HCT116 (cell line): ENCODE data around the gene ZNF777. TPM values are rescaled to one million over a fixed set of nuclear protein-coding genes. Genes with fewer than 3 reads are reported as not detected.

Source experiments
- ATAC-seq: fragments of 200-7000 bp; cut with Tn5 transposase; 2 replicates; pipeline ENCODE4 v1.9.1; 2020; ENCODE audit warnings: mild to moderate bottlenecking, moderate library complexity
- BruUV-seq: library from RNA; stranded (reverse); fragments of 400-500 nt; replicated peaks from 2 replicates; lab custom pipeline; 2021; lab: Mats Ljungman, UMichigan
- CTCF ChIA-PET: fragments of 300-600 bp; sonication (Branson Sonifier 250); formaldehyde crosslinking; loops from one replicate; lab custom pipeline; 2021; ENCODE audit warnings: antibody characterized with exemption; lab: Charles Lee
- POLR2A ChIA-PET: fragments of 300-600, 350-600 bp; sonication (Branson Sonifier 250); formaldehyde crosslinking; loops from one replicate; lab custom pipeline; 2021; ENCODE audit warnings: antibody characterized with exemption; lab: Charles Lee
- RAD21 ChIA-PET, 2 experiments: fragments of 300-600 bp; sonication (Branson Sonifier 250); formaldehyde crosslinking; loops; one replicate each; lab custom pipeline; 2023; ENCODE audit warnings: low total read pairs in 2 of 2; ENCODE audit not compliant: uncharacterized antibody in 2 of 2, unreplicated experiment in 2 of 2, low non-redundant PET in 1 of 2; lab: Charles Lee
- DNase-seq: peaks from one replicate; pipeline ENCODE4 v3.0.0-alpha.2; 2010; ENCODE audit warnings: low read depth, low spot score
- H2AFZ ChIP-seq: fragments of 200-600 bp; shearing (Covaris generic), sonication (generic); 2 replicates; pipeline ENCODE4 v1.6.1; 2017; ENCODE audit warnings: low read depth, mixed run types, mixed read lengths, antibody characterized with exemption, low read length; ENCODE audit not compliant: poor library complexity, severe bottlenecking
- H3K27ac ChIP-seq: 2 replicates; pipeline ENCODE4 v1.5.1; 2012; ENCODE audit warnings: low read depth, low read length
- H3K27me3 ChIP-seq: fragments of 200-600 bp; sonication (generic); 2 replicates; pipeline ENCODE4 v1.6.1; 2016; ENCODE audit warnings: mixed run types, low read length, mixed read lengths; ENCODE audit not compliant: insufficient read depth
- H3K36me3 ChIP-seq, 2 experiments: fragments of 200-500 bp in 1 of 2; fragments of 200-600 bp in 1 of 2; sonication (Bioruptor generic) in 1 of 2; sonication (generic) in 1 of 2; 2 replicates each; pipeline versions ENCODE4 v1.5.1 to v1.6.1; 2014 to 2016; ENCODE audit warnings: low read length in 2 of 2, inconsistent platforms in 1 of 2, mixed read lengths in 1 of 2, mixed run types in 1 of 2; ENCODE audit not compliant: insufficient read depth in 2 of 2, control insufficient read depth in 1 of 2
- H3K4me1 ChIP-seq, 2 experiments: fragments of 200-600 bp in 1 of 2; sonication (generic) in 1 of 2; 2 replicates each; pipeline versions ENCODE4 v1.5.1 to v1.6.1; 2012 to 2017; ENCODE audit warnings: low read length in 2 of 2, inconsistent platforms in 1 of 2, mild to moderate bottlenecking in 1 of 2, mixed read lengths in 1 of 2, mixed run types in 1 of 2, moderate library complexity in 1 of 2; ENCODE audit not compliant: insufficient read depth in 2 of 2, control insufficient read depth in 1 of 2
- H3K4me2 ChIP-seq: fragments of 200-600 bp; sonication (generic); 2 replicates; pipeline ENCODE4 v1.6.1; 2017; ENCODE audit warnings: mixed run types, low read length, mixed read lengths
- H3K4me3 ChIP-seq, 2 experiments: fragments of 200-600 bp in 1 of 2; sonication (generic) in 1 of 2; replicated peaks in 1 of 2; 2 replicates each; pipeline ENCODE4 v1.5.1; 2011 to 2016; ENCODE audit warnings: low read length in 2 of 2, control low read depth in 1 of 2, low read depth in 1 of 2, mild to moderate bottlenecking in 1 of 2, mixed read lengths in 1 of 2, mixed run types in 1 of 2
- H3K79me2 ChIP-seq: fragments of 200-600 bp; sonication (generic); 2 replicates; pipeline ENCODE4 v1.6.1; 2017; ENCODE audit warnings: mild to moderate bottlenecking, mixed run types, low read length, moderate library complexity, mixed read lengths; ENCODE audit not compliant: insufficient read depth
- H3K9ac ChIP-seq: fragments of 200-600 bp; sonication (generic); 2 replicates; pipeline ENCODE4 v1.6.1; 2016; ENCODE audit warnings: low read length, mixed read lengths
- H3K9me2 ChIP-seq: fragments of 200-600 bp; sonication (generic), shearing (Covaris generic); 2 replicates; pipeline ENCODE4 v1.6.1; 2017; ENCODE audit warnings: mixed run types, mild to moderate bottlenecking, moderate library complexity; ENCODE audit not compliant: insufficient read depth
- H3K9me3 ChIP-seq, 2 experiments: fragments of 200-500 bp in 1 of 2; fragments of 200-600 bp in 1 of 2; sonication (Bioruptor generic) in 1 of 2; sonication (generic) in 1 of 2; 2 replicates each; pipeline ENCODE4 v1.6.1; 2014 to 2017; ENCODE audit warnings: low read length in 2 of 2, mixed read lengths in 2 of 2, inconsistent platforms in 1 of 2, low read depth in 1 of 2, mild to moderate bottlenecking in 1 of 2, mixed run types in 1 of 2, moderate library complexity in 1 of 2; ENCODE audit not compliant: control insufficient read depth in 1 of 2, insufficient read depth in 1 of 2
- H4K20me1 ChIP-seq: fragments of 200-600 bp; sonication (generic), shearing (Covaris generic); 2 replicates; pipeline ENCODE4 v1.6.1; 2017; ENCODE audit warnings: mixed run types, mild to moderate bottlenecking, moderate library complexity; ENCODE audit not compliant: insufficient read depth
- ATF3 ChIP-seq: IDR thresholded peaks from 2 replicates; pipeline ENCODE4 v1.6.1; 2012
- CEBPB ChIP-seq: IDR thresholded peaks from 2 replicates; pipeline ENCODE4 v1.6.1; 2012; ENCODE audit warnings: low read depth
- ELF1 ChIP-seq: IDR thresholded peaks from 2 replicates; pipeline ENCODE4 v1.6.1; 2012; ENCODE audit warnings: low read depth, borderline replicate concordance
- EZH2 ChIP-seq: fragments of 200-600 bp; sonication (generic); IDR thresholded peaks from 2 replicates; pipeline ENCODE4 v1.6.1; 2017; ENCODE audit warnings: antibody characterized with exemption, mixed run types
- EZH2phosphoT487 ChIP-seq: fragments of 200-600 bp; IDR thresholded peaks from 2 replicates; pipeline ENCODE4 v1.6.1; 2018; ENCODE audit warnings: antibody characterized with exemption, borderline replicate concordance
- FOSL1 ChIP-seq: IDR thresholded peaks from 2 replicates; pipeline ENCODE4 v1.6.1; 2012; ENCODE audit warnings: low read depth
- JUND ChIP-seq: IDR thresholded peaks from 2 replicates; pipeline ENCODE4 v1.6.1; 2012
- MAX ChIP-seq: IDR thresholded peaks from 2 replicates; pipeline ENCODE4 v1.6.1; 2012
- POLR2AphosphoS5 ChIP-seq: IDR thresholded peaks from 2 replicates; pipeline ENCODE4 v1.6.1; 2011; ENCODE audit warnings: mild to moderate bottlenecking, low read depth, low read length, moderate library complexity
- REST ChIP-seq: IDR thresholded peaks from 2 replicates; pipeline ENCODE4 v1.6.1; 2012; ENCODE audit warnings: low read depth
- SIN3A ChIP-seq: IDR thresholded peaks from 2 replicates; pipeline ENCODE4 v1.6.1; 2012; ENCODE audit warnings: low read depth
- SRF ChIP-seq: IDR thresholded peaks from 2 replicates; pipeline ENCODE4 v1.6.1; 2012; ENCODE audit warnings: low read depth
- TCF7L2 ChIP-seq: IDR thresholded peaks from 2 replicates; pipeline ENCODE4 v1.7.0; 2011; ENCODE audit warnings: borderline replicate concordance, inconsistent platforms; ENCODE audit not compliant: insufficient read depth, insufficient read length; ENCODE audit errors: extremely low read depth
- intact Hi-C: fragments of 100-400 bp; cut with micrococcal nuclease; formaldehyde crosslinking; loops from 2 replicates; pipeline ENCODE4 v1.10.0; 2022
- total RNA-seq: library from RNA; stranded (reverse); gene quantifications from one replicate; pipeline ENCODE4 v1.2.1, GENCODE V29; 2021; ENCODE audit not compliant: unreplicated experiment

The ZNF777 gene
- total RNA-seq, 1 experiment from 2014 or later: 15.6 TPM

GRCh38 chr7:149409895-149410294 is 51.0 kb downstream of the ZNF777 start:
- Histone ChIP-seq H4K20me1 (no peaks in the 10 kb centered on the region), H3K4me2 (no peak overlapping the region), H3K9me2 (no peaks in the 10 kb centered on the region), H3K9me3 (no peaks in the 10 kb centered on the region), H3K27ac (no peak overlapping the region), H3K9ac (no peak overlapping the region), H3K4me3 (no peak overlapping the region), H3K79me2 (no peaks in the 10 kb centered on the region), H2AFZ (no peak overlapping the region), H3K36me3 (no peaks in the 10 kb centered on the region), H3K27me3 (no peaks in the 10 kb centered on the region), H3K4me1 (no peaks in the 10 kb centered on the region)
- ChIA-PET RAD21 (no interaction called here), POLR2A (no interaction called here), CTCF (no interaction called here)
- no peak for TF ChIP-seq FOSL1
- no peak for TF ChIP-seq CEBPB
- no peak for TF ChIP-seq REST
- TF ChIP-seq ELF1: no peak
- no peak for TF ChIP-seq SRF
- TF ChIP-seq SIN3A: no peak
- no peak for TF ChIP-seq EZH2phosphoT487
- no peak for TF ChIP-seq POLR2AphosphoS5
- no peak for TF ChIP-seq ATF3
- no peak for TF ChIP-seq JUND
- TF ChIP-seq MAX: no peak
- no peak for TF ChIP-seq EZH2
- TF ChIP-seq TCF7L2: no peak
- no peak for ATAC-seq
- BruUV-seq: no TSS peak
- no peak for DNase-seq
- intact Hi-C loops: no loop called here
